Astrocyte of the spinal cord (primary cell): ENCODE measurements around the gene NRSN2.

Experiments used
- DNase-seq: peaks from one replicate; pipeline ENCODE4 v3.0.0; 2011; ENCODE audit warnings: low read depth, low spot score
- H3K4me3 ChIP-seq: 2 replicates; pipeline ENCODE4 v1.5.1; 2011; ENCODE audit warnings: low read depth, mild to moderate bottlenecking, low read length, moderate library complexity
- CTCF ChIP-seq: IDR thresholded peaks from 2 replicates; pipeline ENCODE4 v1.5.1; 2012; ENCODE audit warnings: low read depth, mild to moderate bottlenecking, low read length, inconsistent platforms
- in situ Hi-C: cut with HindIII; loops from 2 replicates; pipeline ENCODE4 v1.10.0; 2017; ENCODE audit warnings: low sequenced_read_pairs

The NRSN2 gene

GRCh38 chr20:325045-325888 lies 21.6 kb upstream of the NRSN2 start, which contains the start of gene SOX12:
SOX12 (plus strand) TSS chr20:325552; CDS start chr20:325925, 373 bp downstream.
- in situ Hi-C loops = no loop called here
- H3K4me3 ChIP-seq = peak within 1 kb of the TSS; percentile 82
- peak; percentile 94 for DNase-seq
- no peak for TF ChIP-seq CTCF

- no peak for TF ChIP-seq CTCF
- in situ Hi-C loops = no loop called here
- H3K4me3 ChIP-seq = peak overlapping the region; percentile 82
- DNase-seq = peak; percentile 76
Measured at GRCh38 chr20:325889-326644, 20.8 kb upstream of the NRSN2 start.

- H3K4me3 ChIP-seq = peak overlapping the region; percentile 82
- in situ Hi-C loops = no loop called here
- TF ChIP-seq CTCF = no peak
- DNase-seq = no peak
Measured at GRCh38 chr20:326645-327185, 20.2 kb upstream of the NRSN2 start.

- H3K4me3 ChIP-seq = peak overlapping the region; percentile 82
- in situ Hi-C loops = no loop called here
- DNase-seq = peak; percentile 93
- no peak for TF ChIP-seq CTCF
Measured at GRCh38 chr20:327186-328026, 19.5 kb upstream of the NRSN2 start.

GRCh38 chr20:328027-328974 lies 18.6 kb upstream of the NRSN2 start:
- no peak for DNase-seq
- peak overlapping the region; percentile 82 for H3K4me3 ChIP-seq
- in situ Hi-C loops = no loop called here

More at GRCh38 chr20:328027-328974, 18.6 kb upstream of the NRSN2 start:
- TF ChIP-seq CTCF = no peak
